Measurements from ENCODE around the gene CSTPP1.

CSTPP1 gene, protein sequence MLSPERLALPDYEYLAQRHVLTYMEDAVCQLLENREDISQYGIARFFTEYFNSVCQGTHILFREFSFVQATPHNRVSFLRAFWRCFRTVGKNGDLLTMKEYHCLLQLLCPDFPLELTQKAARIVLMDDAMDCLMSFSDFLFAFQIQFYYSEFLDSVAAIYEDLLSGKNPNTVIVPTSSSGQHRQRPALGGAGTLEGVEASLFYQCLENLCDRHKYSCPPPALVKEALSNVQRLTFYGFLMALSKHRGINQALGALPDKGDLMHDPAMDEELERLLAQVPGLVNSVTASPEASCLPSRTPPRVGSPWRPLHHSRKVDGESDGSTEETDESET

DNA sequence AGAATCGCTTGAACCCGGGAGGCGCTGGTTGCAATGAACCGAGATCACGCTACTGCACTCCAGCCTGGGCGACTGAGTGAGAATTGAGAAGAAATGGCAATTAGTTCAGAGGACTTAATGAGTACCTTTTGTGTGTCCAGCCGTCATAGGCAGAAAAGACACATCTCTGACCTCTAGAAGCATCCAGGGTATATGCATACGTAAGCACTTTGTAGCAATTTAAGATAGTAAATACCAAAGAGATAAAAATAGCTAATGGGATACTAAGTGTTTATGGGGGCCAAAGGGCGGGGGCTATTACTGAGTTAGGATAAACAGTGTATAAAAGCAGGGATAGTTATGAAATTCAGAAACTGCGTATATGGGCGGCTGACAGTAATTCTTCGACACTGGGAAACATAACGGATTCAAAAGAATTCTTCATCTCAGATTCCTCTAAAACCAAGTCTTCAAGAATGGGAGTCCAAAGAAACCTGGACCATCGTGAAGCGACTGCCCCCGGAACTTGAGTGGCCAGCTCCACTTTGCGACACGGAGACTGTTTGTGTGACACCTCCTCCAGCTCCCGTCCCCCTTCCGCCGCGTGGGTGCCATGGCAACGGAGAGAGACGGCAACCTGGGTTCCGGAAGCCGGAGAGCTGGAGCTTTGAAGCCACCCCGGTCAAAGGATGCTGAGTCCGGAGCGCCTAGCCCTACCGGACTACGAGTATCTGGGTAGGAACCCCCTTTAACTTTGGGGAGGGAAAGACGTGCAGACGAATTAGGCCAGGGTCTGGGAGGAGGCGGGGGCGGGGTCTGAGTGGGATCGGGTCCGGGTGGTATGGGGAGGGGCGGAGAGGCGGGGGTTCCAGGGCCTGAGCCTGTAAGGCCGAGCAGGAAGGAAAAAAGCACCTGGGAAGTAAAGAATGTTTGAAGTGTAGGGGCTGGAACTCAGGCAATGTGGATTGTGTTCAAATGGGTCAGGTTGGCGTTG lies at the start of gene CSTPP1:
TSS of gene CSTPP1 (plus strand) at position 624 of the 973 bp plus-strand sequence. CDS start at position 669, 45 bp downstream.
- in situ Hi-C loops (cut with MboI; ENCODE audit: low pct_unique_long_range_greater_than_20kb, low sequenced_read_pairs, unreplicated experiment): no loop called here
- no peak for TF ChIP-seq CTCF (IDR thresholded peaks at IDR 0.05; ENCODE audit: extremely low read depth, insufficient read depth, missing control alignments)
- peak; percentile 96 for DNase-seq (ENCODE audit: low spot score)

- DNase-seq (ENCODE audit: low spot score): no peak
- TF ChIP-seq CTCF (IDR thresholded peaks at IDR 0.05; ENCODE audit: extremely low read depth, insufficient read depth, missing control alignments): no peak
- in situ Hi-C loops (cut with MboI; ENCODE audit: low pct_unique_long_range_greater_than_20kb, low sequenced_read_pairs, unreplicated experiment): loop anchor here (10.0 kb wide), 1 partner anchor 266 kb away; no protein-coding TSS in a partner anchor
Observed at GRCh38 chr11:46888636-46889035, 47.9 kb upstream of the CSTPP1 start.

- no peak for DNase-seq (ENCODE audit: low spot score)
- no peak for TF ChIP-seq CTCF (IDR thresholded peaks at IDR 0.05; ENCODE audit: extremely low read depth, insufficient read depth, missing control alignments)
- in situ Hi-C loops (cut with MboI; ENCODE audit: low pct_unique_long_range_greater_than_20kb, low sequenced_read_pairs, unreplicated experiment): loop anchor here (10.0 kb wide), 1 partner anchor 266 kb away; no protein-coding TSS in a partner anchor
Observed at GRCh38 chr11:46889251-46889650, 47.3 kb upstream of the CSTPP1 start.

DNA sequence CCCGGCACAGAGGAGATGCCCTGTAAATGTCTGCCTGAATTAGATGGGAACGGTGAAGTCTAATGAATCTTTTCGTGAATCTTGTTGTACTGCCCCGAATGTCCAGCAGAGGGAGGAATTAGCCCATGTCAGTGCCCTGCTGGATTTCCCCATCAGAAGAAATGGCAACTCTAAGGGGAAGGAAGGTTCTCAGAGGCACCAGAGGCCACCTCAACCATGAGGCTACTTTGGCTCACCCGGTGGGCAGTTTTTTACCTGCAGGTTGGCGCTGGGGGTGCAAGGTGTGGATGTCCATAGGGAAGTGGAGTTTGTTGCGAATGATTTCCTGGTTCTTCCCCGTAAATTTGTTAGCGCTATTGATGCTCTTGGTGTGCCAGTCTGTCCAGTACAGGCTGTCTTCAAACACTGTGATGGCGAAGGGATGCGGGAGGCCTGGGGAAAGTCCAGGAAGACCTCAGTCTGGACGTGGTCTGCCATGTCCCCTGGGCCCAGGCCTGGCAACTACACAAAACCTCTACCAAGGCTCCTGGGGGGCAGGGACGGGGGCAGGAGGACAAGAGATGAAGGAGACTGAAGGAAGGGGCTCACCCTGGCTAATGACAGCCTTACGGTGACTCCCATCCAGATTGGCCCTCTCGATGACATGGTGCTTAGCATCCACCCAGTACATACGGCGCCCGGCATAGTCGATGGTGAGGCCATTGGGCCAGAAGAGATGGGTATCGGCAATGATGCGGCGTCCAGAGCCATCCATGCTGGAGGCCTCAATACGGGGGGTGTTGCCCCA lies 46.7 kb upstream of the CSTPP1 start:
- TF ChIP-seq CTCF (IDR thresholded peaks at IDR 0.05; ENCODE audit: extremely low read depth, insufficient read depth, missing control alignments): peak; percentile 89
- peak; percentile 84 for DNase-seq (ENCODE audit: low spot score)
- in situ Hi-C loops (cut with MboI; ENCODE audit: low pct_unique_long_range_greater_than_20kb, low sequenced_read_pairs, unreplicated experiment): loop anchor here (10.0 kb wide), 1 partner anchor 265 kb away; no protein-coding TSS in a partner anchor

DNA sequence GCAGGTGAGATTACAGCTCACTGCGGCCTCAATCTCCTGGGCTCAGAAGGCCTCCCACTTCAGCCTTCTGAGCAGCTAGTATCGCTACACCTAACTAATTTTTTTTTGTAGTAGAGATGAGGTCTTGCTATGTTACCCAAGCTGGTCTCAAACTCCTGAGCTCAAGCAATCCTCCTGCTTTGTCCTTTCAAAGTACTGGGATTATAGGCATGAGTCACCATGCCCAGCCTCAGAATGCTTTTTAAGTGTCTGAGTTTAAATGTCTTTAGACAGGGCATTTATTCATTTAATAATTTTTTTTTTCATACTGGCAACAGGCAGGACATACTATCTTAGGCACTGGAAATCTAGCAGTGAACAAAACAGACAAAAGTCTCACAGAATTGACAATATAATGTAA lies 45.9 kb upstream of the CSTPP1 start:
- no peak for TF ChIP-seq CTCF (IDR thresholded peaks at IDR 0.05; ENCODE audit: extremely low read depth, insufficient read depth, missing control alignments)
- in situ Hi-C loops (cut with MboI; ENCODE audit: low pct_unique_long_range_greater_than_20kb, low sequenced_read_pairs, unreplicated experiment): no loop called here
- DNase-seq (ENCODE audit: low spot score): no peak

DNA sequence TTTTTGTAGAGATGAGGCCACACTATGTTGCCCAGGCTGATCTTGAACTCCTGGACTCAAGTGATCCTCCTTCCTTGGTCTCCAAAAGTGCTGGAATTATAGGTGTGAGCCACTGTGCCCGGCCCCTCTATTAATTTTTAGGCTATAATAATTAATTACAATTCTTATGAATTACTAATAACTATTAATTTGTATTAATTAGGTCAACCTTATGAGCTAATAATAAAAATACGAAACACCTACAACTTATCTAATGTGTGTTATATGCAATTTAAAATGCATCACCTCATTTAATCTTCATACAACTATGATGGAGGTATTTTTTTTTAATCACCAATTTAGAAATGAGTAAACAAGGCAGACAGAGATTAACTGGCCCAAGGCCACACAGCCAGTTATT lies 44.5 kb upstream of the CSTPP1 start:
- no peak for DNase-seq (ENCODE audit: low spot score)
- no peak for TF ChIP-seq CTCF (IDR thresholded peaks at IDR 0.05; ENCODE audit: extremely low read depth, insufficient read depth, missing control alignments)
- in situ Hi-C loops (cut with MboI; ENCODE audit: low pct_unique_long_range_greater_than_20kb, low sequenced_read_pairs, unreplicated experiment): no loop called here

Data from GM13977 (cell line).